Rectal smooth muscle tissue (tissue), 1 donor: ENCODE results near the gene POU5F1.
A peak's percentile ranks its signal among the peaks of the same experiment; 100 is the strongest.
"Not testable (repeated sequence)": the region's sequence is repeated elsewhere in the genome, so short reads cannot be mapped to it uniquely, and the experiment has no call there.

ENCODE experiments used
- H3K27ac ChIP-seq: one replicate; pipeline ENCODE4 v1.7.0; 2013; ENCODE audit warnings: low read depth, low read length, inconsistent platforms
- H3K27me3 ChIP-seq: one replicate; pipeline ENCODE4 v1.7.0; 2013; ENCODE audit warnings: low read length; ENCODE audit not compliant: control insufficient read depth, insufficient read depth
- H3K36me3 ChIP-seq: one replicate; pipeline ENCODE4 v1.7.0; 2013; ENCODE audit warnings: low read length; ENCODE audit not compliant: control insufficient read depth, insufficient read depth
- H3K4me1 ChIP-seq: one replicate; pipeline ENCODE4 v1.7.0; 2013; ENCODE audit warnings: low read length; ENCODE audit not compliant: control insufficient read depth, insufficient read depth
- H3K4me3 ChIP-seq: one replicate; pipeline ENCODE4 v1.7.0; 2013; ENCODE audit warnings: low read length
- H3K9ac ChIP-seq: one replicate; pipeline ENCODE4 v1.7.0; 2013; ENCODE audit warnings: low read length

POU5F1 gene

GRCh38 chr6:31199105-31199452, 28.6 kb upstream of the POU5F1 start:
- not testable (repeated sequence) for H3K9ac ChIP-seq, H3K36me3 ChIP-seq, H3K27ac ChIP-seq, H3K27me3 ChIP-seq, H3K4me1 ChIP-seq
- peak overlapping the region; percentile 91 for H3K4me3 ChIP-seq

- peak overlapping the region; percentile 91 for H3K4me3 ChIP-seq
- peaks cover 3% of the 10 kb centered on the region for H3K36me3 ChIP-seq
- H3K27me3 ChIP-seq, result no peaks in the 10 kb centered on the region
- peak overlapping the region; percentile 93 for H3K9ac ChIP-seq
- peak overlapping the region; percentile 94 for H3K27ac ChIP-seq
- no peaks in the 10 kb centered on the region for H3K4me1 ChIP-seq
Observed at GRCh38 chr6:31197559-31198305, 27.2 kb upstream of the POU5F1 start.

GRCh38 chr6:31196251-31197022, 26.0 kb upstream of the POU5F1 start:
- H3K9ac ChIP-seq, H3K4me1 ChIP-seq, H3K36me3 ChIP-seq, H3K27me3 ChIP-seq: not testable (repeated sequence)
- H3K27ac ChIP-seq, result peak overlapping the region; percentile 94
- peak overlapping the region; percentile 91 for H3K4me3 ChIP-seq

GRCh38 chr6:31195308-31195979, 25.0 kb upstream of the POU5F1 start:
- not testable (repeated sequence) for H3K27me3 ChIP-seq, H3K4me3 ChIP-seq, H3K36me3 ChIP-seq, H3K9ac ChIP-seq, H3K27ac ChIP-seq, H3K4me1 ChIP-seq

GRCh38 chr6:31194061-31194834, 23.8 kb upstream of the POU5F1 start:
- Histone ChIP-seq H3K36me3 (no peaks in the 10 kb centered on the region), H3K27ac (no peak overlapping the region), H3K4me1 (no peaks in the 10 kb centered on the region), H3K4me3 (no peak overlapping the region), H3K27me3 (no peaks in the 10 kb centered on the region), H3K9ac (no peak overlapping the region)

GRCh38 chr6:31193206-31193605, 22.7 kb upstream of the POU5F1 start:
- no peak overlapping the region for H3K9ac ChIP-seq
- H3K27ac ChIP-seq, result no peak overlapping the region
- no peaks in the 10 kb centered on the region for H3K36me3 ChIP-seq
- H3K4me3 ChIP-seq, result no peak overlapping the region
- H3K27me3 ChIP-seq, result no peaks in the 10 kb centered on the region
- no peaks in the 10 kb centered on the region for H3K4me1 ChIP-seq

GRCh38 chr6:31192431-31193105, 22.1 kb upstream of the POU5F1 start:
- not testable (repeated sequence) for H3K27me3 ChIP-seq, H3K4me1 ChIP-seq, H3K9ac ChIP-seq, H3K36me3 ChIP-seq, H3K27ac ChIP-seq, H3K4me3 ChIP-seq

GRCh38 chr6:31190488-31190887, 20.0 kb upstream of the POU5F1 start:
- Histone ChIP-seq H3K9ac (no peak overlapping the region), H3K27ac (no peak overlapping the region), H3K4me3 (no peak overlapping the region), H3K27me3 (no peaks in the 10 kb centered on the region), H3K4me1 (no peaks in the 10 kb centered on the region), H3K36me3 (no peaks in the 10 kb centered on the region)

GRCh38 chr6:31189223-31189622, 18.7 kb upstream of the POU5F1 start:
- H3K27ac ChIP-seq, H3K4me3 ChIP-seq, H3K4me1 ChIP-seq, H3K9ac ChIP-seq, H3K27me3 ChIP-seq, H3K36me3 ChIP-seq: not testable (repeated sequence)

GRCh38 chr6:31187780-31188194, 17.3 kb upstream of the POU5F1 start:
- H3K27ac ChIP-seq, result no peak overlapping the region

GRCh38 chr6:31186052-31186734, 15.7 kb upstream of the POU5F1 start:
- Histone ChIP-seq H3K4me1 (no peaks in the 10 kb centered on the region), H3K4me3 (peak overlapping the region; percentile 29), H3K27ac (no peak overlapping the region)

More at GRCh38 chr6:31187780-31188194, 17.3 kb upstream of the POU5F1 start:
- H3K4me3 ChIP-seq, result no peak overlapping the region
- H3K27me3 ChIP-seq, result no peaks in the 10 kb centered on the region
- no peaks in the 10 kb centered on the region for H3K36me3 ChIP-seq
- H3K4me1 ChIP-seq, result no peaks in the 10 kb centered on the region
- H3K9ac ChIP-seq, result no peak overlapping the region

More at GRCh38 chr6:31186052-31186734, 15.7 kb upstream of the POU5F1 start:
- H3K9ac ChIP-seq, result no peak overlapping the region
- no peaks in the 10 kb centered on the region for H3K36me3 ChIP-seq
- no peaks in the 10 kb centered on the region for H3K27me3 ChIP-seq
